OCI-LY3 (cell line): Measurements from ENCODE around the gene CBR3.
"Not testable (repeated sequence)": the region's sequence is repeated elsewhere in the genome, so short reads cannot be mapped to it uniquely, and the experiment has no call there.

Source experiments
- CTCF ChIP-seq: fragments of 200-600, 300-600 bp; sonication (generic); IDR thresholded peaks from 2 replicates; pipeline ENCODE4 v1.5.1; 2014; ENCODE audit warnings: antibody characterized with exemption, low read length, low read depth
- EZH2phosphoT487 ChIP-seq: fragments of 200-600 bp; shearing (Covaris generic); IDR thresholded peaks from 2 replicates; pipeline ENCODE4 v1.6.1; 2018; ENCODE audit warnings: antibody characterized with exemption, mixed run types, low read depth

- not testable (repeated sequence) for TF ChIP-seq CTCF, EZH2phosphoT487
These were observed 4.0 kb upstream of the CBR3 start for GRCh38 chr21:36130839-36131238.
